Endothelial cell of hepatic sinusoid (primary cell): ENCODE measurements around the gene FZD10.

Source experiments
- in situ Hi-C: cut with HindIII; loops from 2 replicates; pipeline ENCODE4 v1.10.0; 2017; ENCODE audit warnings: low sequenced_read_pairs

The FZD10 gene

DNA sequence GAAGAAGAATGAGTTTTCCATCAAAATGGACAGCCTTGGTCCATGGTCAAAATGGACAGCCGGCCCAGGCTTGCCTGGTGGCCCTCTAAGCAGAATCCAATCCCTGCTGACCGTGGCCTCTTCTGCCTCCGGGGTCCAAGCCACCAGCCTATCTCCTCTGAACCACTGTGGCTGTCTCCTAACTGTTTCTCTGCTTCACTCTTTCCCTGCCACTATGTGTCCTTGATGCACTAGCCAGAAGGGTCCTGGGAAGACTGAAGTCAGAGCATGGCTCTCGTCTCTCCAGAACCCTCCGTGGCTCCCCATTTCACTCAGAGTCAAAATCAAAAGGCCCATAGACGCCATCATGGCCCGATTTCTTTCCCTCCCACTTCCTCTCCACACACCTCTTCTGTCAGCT, 8.5 kb upstream of the FZD10 start:
- in situ Hi-C loops: no loop called here

DNA sequence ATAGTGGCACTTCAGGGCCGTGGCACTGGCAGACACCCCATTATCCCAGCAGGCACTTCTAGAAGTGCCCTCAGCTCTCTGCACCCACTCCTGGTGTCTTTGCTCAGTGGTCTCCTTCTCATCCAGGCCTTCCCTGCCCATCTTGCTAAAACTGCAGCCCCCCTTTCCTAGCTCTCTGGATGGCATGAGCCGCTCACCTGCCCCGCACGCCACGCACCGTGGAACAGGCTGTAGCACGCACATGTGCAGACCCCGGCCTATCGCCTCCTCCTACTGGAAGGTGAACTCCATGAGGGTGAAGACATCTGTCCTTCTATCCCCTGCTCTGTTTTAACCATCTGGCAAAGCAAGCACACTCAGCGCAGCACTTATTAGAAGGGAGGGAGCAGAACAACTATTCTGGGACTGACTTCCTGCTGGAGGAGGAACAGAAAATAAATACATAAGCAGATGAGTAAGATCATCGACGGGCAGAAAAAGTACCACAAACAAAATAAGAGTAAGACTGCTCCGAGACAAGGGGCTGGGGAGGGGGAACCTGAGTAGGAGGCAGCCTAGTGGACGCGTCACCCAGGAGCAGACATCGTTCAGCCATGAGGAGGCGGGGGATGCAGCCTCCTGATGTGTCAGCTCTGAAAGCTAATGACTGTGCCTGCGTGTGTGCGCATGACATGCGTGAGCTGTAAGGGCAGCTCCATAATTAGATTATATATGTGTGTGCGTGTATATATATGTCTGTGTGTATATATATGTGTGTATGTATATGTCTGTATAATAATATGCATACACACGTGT, 7.8 kb upstream of the FZD10 start:
- in situ Hi-C loops: no loop called here

DNA sequence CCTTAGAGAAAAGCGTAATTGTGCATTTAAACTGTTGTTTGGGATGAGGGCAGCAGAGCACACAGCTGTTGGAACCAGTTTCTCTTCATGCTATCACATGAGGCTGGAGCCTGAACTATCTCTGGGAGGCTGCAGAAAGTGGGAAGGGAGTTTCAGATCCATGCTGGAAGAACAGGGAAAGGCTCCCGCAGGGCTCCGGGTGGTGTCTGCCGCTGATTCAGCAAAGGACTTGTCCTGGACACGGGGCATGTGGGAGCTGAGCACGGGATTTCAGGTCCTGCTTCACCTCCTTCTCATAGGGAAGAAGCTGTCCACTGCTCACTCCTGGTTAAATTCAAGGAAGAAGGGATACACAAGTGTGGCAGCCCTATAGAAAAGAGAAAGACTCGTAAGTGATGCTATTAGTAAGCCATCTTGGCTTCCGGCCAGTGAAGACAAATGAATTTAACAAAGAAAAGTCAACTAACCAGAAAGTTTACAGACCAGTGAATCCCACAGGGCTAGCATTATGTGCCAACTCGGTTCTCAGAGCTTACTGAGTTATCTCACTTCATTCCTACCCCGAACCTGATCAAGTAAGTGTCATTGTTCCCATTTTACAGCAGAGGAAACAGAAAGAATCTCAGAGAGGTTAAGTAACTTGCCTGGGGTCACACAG, 6.7 kb upstream of the FZD10 start:
- in situ Hi-C loops: no loop called here

DNA sequence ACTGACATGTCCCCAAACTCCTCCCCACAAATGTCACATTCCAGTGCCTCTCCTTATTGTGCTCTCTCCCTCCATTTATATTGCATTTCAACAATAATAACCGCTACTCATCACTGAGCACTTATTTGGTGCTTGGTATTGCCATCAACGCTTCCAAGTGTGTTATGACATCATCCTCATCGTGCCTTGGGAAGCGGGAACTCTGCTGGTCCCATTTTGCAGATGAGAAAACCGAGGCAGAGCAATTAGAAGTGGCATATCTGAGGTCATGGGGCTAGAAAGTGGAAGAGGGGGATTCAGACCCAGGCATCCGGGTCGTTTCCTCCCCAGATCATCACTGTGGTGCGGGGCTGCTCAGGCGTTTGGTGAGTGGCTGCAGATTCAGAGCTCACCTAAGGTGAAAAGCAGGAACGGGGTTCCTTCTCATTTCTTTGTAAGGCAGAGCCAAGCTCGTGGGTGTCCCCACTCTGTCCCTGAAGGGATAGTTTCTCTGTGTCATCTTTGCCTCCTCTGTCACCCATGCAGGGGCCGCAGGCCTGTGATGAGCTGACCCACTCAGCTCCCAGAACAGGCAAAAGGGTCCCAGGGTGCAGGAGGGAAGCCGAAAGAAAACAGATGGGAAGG, 5.5 kb upstream of the FZD10 start:
- in situ Hi-C loops: no loop called here

DNA sequence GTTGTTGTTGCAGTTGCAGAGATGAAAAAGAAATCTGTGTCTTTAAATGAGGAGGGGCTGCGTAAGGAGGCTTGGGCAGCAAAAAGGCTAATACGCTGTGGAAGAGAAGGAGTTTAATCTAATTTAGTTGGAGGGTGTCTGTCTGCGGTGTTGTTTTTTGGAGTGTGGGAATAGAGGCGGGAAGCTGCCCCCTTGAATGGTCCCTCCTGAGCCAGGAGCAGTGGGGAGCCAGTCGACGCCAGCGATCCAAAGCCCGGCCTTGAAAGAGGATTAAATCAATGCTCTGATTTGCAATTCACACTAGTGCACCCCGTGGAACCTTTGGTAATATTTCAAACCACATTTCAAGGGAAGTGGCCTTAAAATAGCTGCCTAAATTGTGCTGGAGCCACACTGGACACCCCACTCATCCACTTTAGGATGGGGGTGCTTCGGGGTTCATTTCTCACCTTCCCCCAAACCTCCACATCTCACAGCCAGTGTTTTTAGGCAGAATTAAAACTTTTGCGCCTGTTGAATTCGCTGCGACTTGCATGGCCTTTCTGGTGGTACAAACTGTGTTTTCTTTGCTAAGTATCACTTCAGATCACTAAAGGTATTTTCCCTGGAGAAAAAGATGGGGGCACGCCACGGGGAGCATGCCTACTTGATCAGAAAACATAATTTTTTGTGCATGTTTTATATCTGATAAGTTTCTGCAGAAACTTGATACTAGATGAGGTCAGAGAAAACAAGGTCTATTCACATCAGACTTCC, 4.1 kb upstream of the FZD10 start:
- in situ Hi-C loops: no loop called here

DNA sequence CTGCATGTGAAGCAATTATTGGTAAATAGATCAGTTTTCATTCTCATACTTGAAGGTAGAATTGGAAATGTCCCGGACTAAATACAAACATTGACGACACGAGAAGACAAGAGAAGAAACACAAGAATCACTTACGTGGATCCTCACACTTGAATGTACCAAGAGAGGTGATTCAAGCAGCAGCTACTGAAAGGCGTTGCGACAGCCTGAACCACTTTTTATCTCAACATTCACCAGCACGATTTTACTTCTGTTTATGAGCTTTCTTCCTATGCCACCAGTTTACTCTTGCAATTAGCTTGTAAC, 3.6 kb upstream of the FZD10 start:
- in situ Hi-C loops: no loop called here

DNA sequence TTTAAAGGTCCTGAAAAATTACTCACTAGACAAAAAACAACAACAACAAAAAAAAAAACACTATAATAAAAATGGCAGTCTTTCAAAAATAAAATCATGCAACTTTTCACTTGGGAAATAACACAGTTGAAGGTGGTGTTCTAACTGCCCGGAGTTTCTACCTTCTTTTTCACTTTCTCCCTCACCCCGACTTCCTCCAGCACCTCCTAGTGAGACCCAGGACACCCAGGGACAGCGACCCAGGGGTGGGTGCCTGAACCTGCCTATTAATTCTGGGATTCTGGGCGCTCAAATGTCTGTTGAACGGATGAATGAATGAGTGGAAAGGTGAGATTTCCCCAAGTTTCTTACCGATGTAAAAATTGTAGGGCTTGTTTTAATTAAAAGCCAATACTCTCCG, 2.0 kb upstream of the FZD10 start:
- in situ Hi-C loops: no loop called here

DNA sequence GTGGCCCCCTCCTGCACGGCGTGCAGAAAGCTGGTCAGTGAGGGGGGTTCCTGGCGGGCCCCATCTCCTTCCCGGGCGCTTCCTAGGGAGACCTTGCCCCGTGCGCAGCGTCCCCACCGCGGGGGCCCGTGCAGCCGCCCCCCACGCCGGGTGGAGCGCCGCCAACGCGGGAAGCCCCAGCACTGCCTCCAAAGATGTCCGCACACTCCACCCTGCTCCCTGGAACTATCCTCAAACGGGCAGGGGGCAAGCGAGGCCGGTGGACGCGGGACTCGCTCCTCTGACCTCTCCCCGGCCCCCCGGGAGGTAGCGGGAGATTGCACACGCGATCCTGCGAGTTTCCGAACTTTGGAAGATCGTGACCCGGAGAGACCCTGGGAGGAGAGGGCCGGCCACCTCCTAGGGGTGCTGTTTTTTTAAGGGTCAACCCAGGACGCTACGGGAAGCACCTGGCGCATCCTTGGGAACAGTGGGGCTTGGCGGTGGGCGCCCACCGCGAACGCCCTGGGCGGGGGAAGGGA, 1.5 kb upstream of the FZD10 start:
- in situ Hi-C loops: no loop called here

DNA sequence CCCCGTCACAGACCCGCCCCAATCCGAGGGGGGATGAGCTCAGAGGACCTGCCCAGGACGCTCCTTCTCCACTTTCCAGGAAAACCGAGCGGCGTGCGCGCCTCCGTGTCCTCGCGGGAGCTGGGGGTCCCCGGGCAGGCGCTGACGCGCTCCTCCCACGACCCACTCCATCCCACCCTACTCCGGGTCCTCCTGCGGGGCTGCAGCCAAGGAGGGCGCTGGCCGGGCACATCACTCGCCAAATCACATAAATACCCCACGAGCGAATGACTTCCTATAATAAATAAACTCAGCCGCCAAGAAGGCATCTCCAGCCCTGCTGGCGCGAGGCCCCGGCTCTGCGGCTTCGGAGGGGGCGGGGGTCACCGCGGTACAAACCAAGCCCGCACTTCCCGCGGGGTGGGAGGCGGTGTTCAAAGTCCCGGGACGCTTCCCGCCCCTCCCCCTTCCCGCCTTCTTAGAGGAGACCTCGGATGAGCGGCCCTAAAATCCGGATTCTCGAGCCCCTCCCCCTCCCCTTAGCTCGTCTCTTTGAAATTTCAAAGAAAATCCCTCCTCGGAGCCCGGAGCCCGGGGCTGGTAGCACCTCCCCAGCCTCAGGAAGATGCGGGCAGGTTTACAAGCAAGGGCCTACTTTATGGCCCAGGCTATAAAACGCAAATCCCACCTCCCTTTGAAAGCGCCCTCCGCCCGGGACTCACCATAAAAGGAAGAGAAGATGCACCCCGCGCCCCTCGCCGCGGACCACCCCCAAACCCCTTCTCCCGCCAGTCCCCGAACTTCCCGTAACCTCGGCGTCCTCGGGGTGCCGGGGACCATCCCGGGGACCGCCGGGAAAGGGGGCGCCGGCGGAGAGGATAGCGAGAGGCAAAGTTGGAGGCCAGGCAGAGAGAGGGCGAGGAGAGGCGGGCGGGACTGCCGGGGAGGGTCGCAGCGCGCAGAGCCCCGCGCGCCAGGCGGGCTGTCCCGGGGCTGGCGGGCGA, 712 bp upstream of the FZD10 start:
- in situ Hi-C loops: no loop called here

DNA sequence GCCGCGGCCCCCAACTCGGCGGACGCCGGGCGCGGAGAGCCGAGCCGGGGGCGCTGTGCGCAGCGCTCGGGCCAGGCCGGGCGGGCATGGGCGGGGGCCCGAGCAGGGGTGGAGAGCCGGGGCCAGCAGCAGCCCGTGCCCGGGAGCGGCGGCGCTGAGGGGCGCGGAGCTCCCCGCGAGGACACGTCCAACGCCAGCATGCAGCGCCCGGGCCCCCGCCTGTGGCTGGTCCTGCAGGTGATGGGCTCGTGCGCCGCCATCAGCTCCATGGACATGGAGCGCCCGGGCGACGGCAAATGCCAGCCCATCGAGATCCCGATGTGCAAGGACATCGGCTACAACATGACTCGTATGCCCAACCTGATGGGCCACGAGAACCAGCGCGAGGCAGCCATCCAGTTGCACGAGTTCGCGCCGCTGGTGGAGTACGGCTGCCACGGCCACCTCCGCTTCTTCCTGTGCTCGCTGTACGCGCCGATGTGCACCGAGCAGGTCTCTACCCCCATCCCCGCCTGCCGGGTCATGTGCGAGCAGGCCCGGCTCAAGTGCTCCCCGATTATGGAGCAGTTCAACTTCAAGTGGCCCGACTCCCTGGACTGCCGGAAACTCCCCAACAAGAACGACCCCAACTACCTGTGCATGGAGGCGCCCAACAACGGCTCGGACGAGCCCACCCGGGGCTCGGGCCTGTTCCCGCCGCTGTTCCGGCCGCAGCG, 639 bp downstream of the FZD10 start:
- in situ Hi-C loops: no loop called here

DNA sequence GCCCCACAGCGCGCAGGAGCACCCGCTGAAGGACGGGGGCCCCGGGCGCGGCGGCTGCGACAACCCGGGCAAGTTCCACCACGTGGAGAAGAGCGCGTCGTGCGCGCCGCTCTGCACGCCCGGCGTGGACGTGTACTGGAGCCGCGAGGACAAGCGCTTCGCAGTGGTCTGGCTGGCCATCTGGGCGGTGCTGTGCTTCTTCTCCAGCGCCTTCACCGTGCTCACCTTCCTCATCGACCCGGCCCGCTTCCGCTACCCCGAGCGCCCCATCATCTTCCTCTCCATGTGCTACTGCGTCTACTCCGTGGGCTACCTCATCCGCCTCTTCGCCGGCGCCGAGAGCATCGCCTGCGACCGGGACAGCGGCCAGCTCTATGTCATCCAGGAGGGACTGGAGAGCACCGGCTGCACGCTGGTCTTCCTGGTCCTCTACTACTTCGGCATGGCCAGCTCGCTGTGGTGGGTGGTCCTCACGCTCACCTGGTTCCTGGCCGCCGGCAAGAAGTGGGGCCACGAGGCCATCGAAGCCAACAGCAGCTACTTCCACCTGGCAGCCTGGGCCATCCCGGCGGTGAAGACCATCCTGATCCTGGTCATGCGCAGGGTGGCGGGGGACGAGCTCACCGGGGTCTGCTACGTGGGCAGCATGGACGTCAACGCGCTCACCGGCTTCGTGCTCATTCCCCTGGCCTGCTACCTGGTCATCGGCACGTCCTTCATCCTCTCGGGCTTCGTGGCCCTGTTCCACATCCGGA, 1.4 kb downstream of the FZD10 start:
- in situ Hi-C loops: no loop called here

DNA sequence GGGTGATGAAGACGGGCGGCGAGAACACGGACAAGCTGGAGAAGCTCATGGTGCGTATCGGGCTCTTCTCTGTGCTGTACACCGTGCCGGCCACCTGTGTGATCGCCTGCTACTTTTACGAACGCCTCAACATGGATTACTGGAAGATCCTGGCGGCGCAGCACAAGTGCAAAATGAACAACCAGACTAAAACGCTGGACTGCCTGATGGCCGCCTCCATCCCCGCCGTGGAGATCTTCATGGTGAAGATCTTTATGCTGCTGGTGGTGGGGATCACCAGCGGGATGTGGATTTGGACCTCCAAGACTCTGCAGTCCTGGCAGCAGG, 1.9 kb downstream of the FZD10 start:
- in situ Hi-C loops: no loop called here

DNA sequence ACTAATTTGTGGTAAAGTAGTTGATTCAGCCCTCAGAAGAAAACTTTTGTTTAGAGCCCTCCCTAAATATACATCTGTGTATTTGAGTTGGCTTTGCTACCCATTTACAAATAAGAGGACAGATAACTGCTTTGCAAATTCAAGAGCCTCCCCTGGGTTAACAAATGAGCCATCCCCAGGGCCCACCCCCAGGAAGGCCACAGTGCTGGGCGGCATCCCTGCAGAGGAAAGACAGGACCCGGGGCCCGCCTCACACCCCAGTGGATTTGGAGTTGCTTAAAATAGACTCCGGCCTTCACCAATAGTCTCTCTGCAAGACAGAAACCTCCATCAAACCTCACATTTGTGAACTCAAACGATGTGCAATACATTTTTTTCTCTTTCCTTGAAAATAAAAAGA, 2.7 kb downstream of the FZD10 start:
- in situ Hi-C loops: no loop called here

DNA sequence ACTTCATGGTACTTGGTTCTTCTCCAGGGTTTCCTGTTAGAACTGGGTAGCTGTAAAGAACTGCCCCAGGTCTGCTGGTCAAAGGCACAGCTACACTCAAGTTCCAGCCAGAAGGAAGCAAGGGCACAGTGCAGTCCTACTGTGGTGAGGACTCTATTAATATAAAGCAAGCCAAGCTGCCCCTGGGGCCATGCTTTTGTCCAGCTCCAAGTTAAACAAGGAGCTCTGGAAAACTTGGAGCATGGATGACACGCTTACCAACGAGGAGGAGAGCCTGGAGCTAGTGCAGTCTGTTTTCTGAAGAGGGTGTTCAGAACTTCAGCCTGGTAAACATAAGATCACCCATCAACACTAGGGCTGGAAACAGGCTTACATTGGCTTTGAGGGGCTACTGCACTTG, 4.0 kb downstream of the FZD10 start:
- in situ Hi-C loops: no loop called here

DNA sequence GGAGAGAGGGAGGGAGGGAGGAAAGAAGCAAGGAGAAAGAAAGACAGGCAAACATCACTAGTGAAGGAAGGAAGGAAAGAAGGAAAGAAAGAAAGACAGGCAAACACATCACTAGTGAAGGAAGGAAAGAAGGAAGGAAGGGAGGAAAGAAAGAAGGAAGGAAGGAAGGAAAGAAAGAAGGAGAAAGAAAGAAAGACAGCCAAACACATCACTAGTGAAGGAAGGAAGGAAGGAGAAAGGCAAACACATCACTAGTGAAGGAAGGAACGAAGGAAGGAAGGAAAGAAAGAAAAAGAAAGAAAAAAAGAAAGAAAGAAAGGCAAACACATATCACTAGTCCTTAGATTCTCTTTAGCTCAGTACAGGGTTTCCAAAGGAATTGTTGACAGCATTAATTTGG, 5.3 kb downstream of the FZD10 start:
- in situ Hi-C loops: no loop called here

DNA sequence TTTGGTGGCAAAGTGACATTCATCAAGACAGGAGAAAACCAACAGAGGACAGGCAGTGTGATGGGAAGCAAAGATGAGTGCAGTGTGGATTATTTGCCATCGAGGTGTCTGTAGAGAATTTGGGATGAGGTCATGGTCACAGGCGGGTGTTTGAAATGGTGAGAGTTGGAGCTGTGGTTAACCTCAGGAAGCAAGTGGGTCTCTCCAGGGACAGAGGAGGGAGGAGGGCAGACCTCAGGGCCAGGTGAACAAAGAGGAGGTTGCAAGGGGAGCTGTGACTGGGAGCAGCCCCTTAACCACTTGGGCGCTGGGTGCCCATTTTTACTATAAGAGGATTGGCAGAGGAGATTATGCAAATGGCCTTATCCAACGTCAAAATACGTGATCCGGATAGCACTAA, 7.0 kb downstream of the FZD10 start:
- in situ Hi-C loops: no loop called here

DNA sequence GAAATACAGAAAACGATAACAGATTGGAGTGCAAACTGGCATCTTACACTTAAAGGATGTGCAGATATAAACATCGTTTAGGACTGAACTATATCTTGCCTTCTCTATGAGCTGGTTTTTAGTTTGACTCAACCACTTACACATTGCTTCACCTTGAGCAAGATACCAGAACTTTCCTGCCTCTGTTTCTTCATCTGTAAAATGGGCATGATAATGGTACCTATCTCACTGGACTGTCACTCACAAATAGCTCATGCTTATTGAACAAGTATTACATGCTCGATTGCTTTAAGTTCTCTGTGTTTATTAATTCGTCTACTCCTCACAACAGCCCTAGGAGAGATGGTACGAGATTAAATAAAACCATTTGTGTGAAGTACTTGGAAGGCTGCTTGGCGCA, 7.7 kb downstream of the FZD10 start:
- in situ Hi-C loops: no loop called here

DNA sequence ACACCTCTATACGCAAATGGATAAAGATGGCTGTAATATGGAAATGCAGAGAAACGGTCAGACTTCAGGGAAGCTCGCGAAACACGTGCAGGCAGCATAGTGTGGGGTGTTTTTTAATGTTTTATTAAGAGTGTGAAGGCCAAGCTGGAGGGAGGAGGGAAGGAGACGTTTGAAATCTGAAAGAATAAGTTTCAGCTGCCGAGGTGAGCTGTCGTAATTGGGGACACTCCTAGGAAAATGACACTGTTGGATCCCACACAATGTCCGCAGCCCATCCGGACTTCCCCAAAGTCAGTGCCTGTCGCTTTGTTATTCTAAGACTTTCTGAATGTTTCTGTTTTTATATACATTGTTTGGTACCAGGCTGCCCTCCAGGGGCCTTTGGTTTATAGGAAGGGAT, 8.3 kb downstream of the FZD10 start:
- in situ Hi-C loops: no loop called here

DNA sequence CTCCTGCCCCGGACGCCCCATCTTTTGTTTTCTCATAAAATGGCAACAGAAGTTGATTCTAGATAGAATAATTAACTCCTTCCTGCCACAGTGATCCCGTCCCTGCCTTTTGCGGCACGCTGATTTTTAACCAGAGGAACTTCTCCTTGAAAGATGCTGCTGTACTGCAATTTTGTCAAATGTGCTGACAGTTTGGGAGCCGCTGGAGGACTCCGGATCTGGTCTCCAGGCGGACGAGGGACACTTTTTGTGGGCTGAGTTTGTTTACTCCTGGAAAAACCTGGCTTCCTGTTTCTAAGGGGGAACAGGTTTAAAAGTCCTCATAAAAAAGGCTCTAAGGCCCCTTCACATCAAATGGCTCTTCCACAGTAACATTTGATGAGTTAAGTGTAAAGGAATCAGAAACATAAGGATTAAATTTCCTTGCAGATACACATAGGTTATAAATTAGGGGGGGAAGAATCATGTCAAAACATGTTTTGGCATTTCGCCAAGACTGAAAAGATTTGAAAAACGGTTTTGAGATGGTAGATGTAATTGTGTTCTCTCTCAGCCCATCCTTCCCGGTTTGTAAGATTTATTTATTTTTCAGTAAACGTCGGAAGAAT, 15.5 kb downstream of the FZD10 start:
- in situ Hi-C loops: no loop called here
